CD4-positive, alpha-beta T cell treated with Interleukin-4 for 1 hour (primary cell): ENCODE data around the gene SPDL1.
"Not testable (repeated sequence)": the region's sequence is repeated elsewhere in the genome, so short reads cannot be mapped to it uniquely, and the experiment has no call there.

ENCODE experiments used
- DNase-seq, 2 donors: peaks; one replicate each; pipeline ENCODE4 v3.0.0-alpha.2; 2020 to 2022

SPDL1 gene

GRCh38 chr5:169574134-169574646 is 9.4 kb upstream of the SPDL1 start:
- no peak for DNase-seq

GRCh38 chr5:169576181-169576598 is 7.4 kb upstream of the SPDL1 start:
- DNase-seq, result no peak

- DNase-seq, result no peak
Measured at GRCh38 chr5:169577951-169578350, 5.6 kb upstream of the SPDL1 start.

GRCh38 chr5:169580964-169581363 is 2.6 kb upstream of the SPDL1 start:
- no peak for DNase-seq

GRCh38 chr5:169581580-169582227 is 1.9 kb upstream of the SPDL1 start:
- DNase-seq, result peak; percentile 48 to 69

GRCh38 chr5:169583101-169583423 is 511 bp upstream of the SPDL1 start:
- DNase-seq, result no peak

- no peak for DNase-seq
Measured at GRCh38 chr5:169584998-169585451, 1.5 kb downstream of the SPDL1 start.

- no peak for DNase-seq
Measured at GRCh38 chr5:169590602-169591001, 7.0 kb downstream of the SPDL1 start.

GRCh38 chr5:169591636-169592035 is 8.1 kb downstream of the SPDL1 start:
- no peak for DNase-seq

GRCh38 chr5:169592937-169593650 is 9.5 kb downstream of the SPDL1 start:
- no peak for DNase-seq

- DNase-seq, result no peak
Measured at GRCh38 chr5:169595172-169595820, 11.7 kb downstream of the SPDL1 start.

GRCh38 chr5:169599451-169599850 is 15.9 kb downstream of the SPDL1 start:
- DNase-seq, result no peak

GRCh38 chr5:169602535-169602934 is 19.0 kb downstream of the SPDL1 start:
- no peak for DNase-seq

- no peak for DNase-seq
Measured at GRCh38 chr5:169606279-169606678, 22.7 kb downstream of the SPDL1 start.

- no peak for DNase-seq
Measured at GRCh38 chr5:169607882-169608281, 24.3 kb downstream of the SPDL1 start.

GRCh38 chr5:169609716-169610115 is 26.1 kb downstream of the SPDL1 start:
- no peak for DNase-seq

GRCh38 chr5:169610606-169611005 is 27.0 kb downstream of the SPDL1 start:
- DNase-seq, result no peak

- DNase-seq, result no peak
Measured at GRCh38 chr5:169615561-169615960, 32.0 kb downstream of the SPDL1 start.

GRCh38 chr5:169624307-169624706 is 40.7 kb downstream of the SPDL1 start:
- DNase-seq, result not testable (repeated sequence)

GRCh38 chr5:169626779-169627178 is 43.2 kb downstream of the SPDL1 start:
- DNase-seq, result no peak

- no peak for DNase-seq
Measured at GRCh38 chr5:169627551-169627950, 44.0 kb downstream of the SPDL1 start.

GRCh38 chr5:169628892-169629291 is 45.3 kb downstream of the SPDL1 start:
- no peak for DNase-seq

GRCh38 chr5:169629847-169630548 is 46.4 kb downstream of the SPDL1 start:
- DNase-seq, result no peak
